K562 (cell line): ENCODE data around the gene ROBO1. TPM values are rescaled to one million over a fixed set of nuclear protein-coding genes. Genes with fewer than 3 reads are reported as not detected.

Experiments used
- ATAC-seq: fragments of 200-7000 bp; cut with Tn5 transposase; 3 replicates; pipeline ENCODE4 v1.9.1; 2020; ENCODE audit warnings: moderate library complexity
- BruUV-seq: library from RNA; stranded (reverse); fragments of 400-500 nt; replicated peaks from 2 replicates; lab custom pipeline; 2021; lab: Mats Ljungman, UMichigan
- CTCF ChIA-PET: fragments of 300-600 bp; formaldehyde crosslinking; extraction: SDS; loops from one replicate; lab custom pipeline; 2021; ENCODE audit warnings: low intra/inter-chr PET ratio; lab: Yijun Ruan, JAX
- POLR2A ChIA-PET: fragments of 300-600, 350-650 bp; sonication (Branson Sonifier 250); formaldehyde crosslinking; extraction: SDS; loops from one replicate; lab custom pipeline; 2021; ENCODE audit warnings: antibody characterized with exemption, inconsistent platforms; lab: Yijun Ruan, JAX
- DNase-seq, 4 experiments: peaks; one replicate each; pipeline versions ENCODE4 v3.0.0 to v3.0.0-alpha.2; 2011 to 2018; ENCODE audit warnings: low spot score in 3 of 4, mixed read lengths in 3 of 4; ENCODE audit errors: extremely low read depth in 1 of 4
- FAIRE-seq: peaks from 2 replicates; lab custom pipeline; 2011; peaks lifted over from hg19 to GRCh38; lab: Jason Lieb, UNC
- H2AFZ ChIP-seq: 2 replicates; pipeline ENCODE4 v1.6.0; 2011; ENCODE audit warnings: low read depth, low read length, control low read depth, inconsistent platforms
- H3K27ac ChIP-seq: fragments of 200-600 bp; 3 replicates; pipeline ENCODE4 v1.8.0; 2011; ENCODE audit warnings: low read depth, mild to moderate bottlenecking, control low read depth, inconsistent platforms, low read length, moderate library complexity, mixed read lengths; ENCODE audit errors: extremely low read depth
- H3K27me3 ChIP-seq, 2 experiments: fragments of 300-600 bp in 1 of 2; 2 replicates in 1 of 2; 3 replicates in 1 of 2; pipeline versions ENCODE4 v1.6.0 to v1.8.0; 2011; ENCODE audit warnings: inconsistent platforms in 2 of 2, low read length in 2 of 2, mild to moderate bottlenecking in 1 of 2, mixed read lengths in 1 of 2, moderate library complexity in 1 of 2; ENCODE audit not compliant: control insufficient read depth in 2 of 2, insufficient read depth in 2 of 2
- H3K36me3 ChIP-seq: fragments of 300-600 bp; 3 replicates; pipeline ENCODE4 v1.8.0; 2011; ENCODE audit warnings: mild to moderate bottlenecking, low read length, inconsistent platforms; ENCODE audit not compliant: control insufficient read depth, insufficient read depth
- H3K4me1 ChIP-seq, 2 experiments: fragments of 200-600 bp in 1 of 2; replicated peaks in 1 of 2; 2 replicates in 1 of 2; 3 replicates in 1 of 2; pipeline versions ENCODE4 v1.5.1 to v1.8.0; 2011; ENCODE audit warnings: inconsistent platforms in 2 of 2, low read length in 2 of 2, mild to moderate bottlenecking in 1 of 2, mixed read lengths in 1 of 2, moderate library complexity in 1 of 2; ENCODE audit not compliant: control insufficient read depth in 2 of 2, insufficient read depth in 2 of 2
- H3K4me2 ChIP-seq: 2 replicates; pipeline ENCODE4 v1.6.1; 2011; ENCODE audit warnings: low read length, control low read depth, inconsistent platforms, mixed read lengths; ENCODE audit not compliant: insufficient read depth
- H3K4me3 ChIP-seq: fragments of 200-600 bp; sonication (generic), shearing (Covaris generic); 2 replicates; pipeline ENCODE4 v1.5.1; 2016; ENCODE audit warnings: control low read depth, inconsistent platforms
- H3K79me2 ChIP-seq: fragments of 200-600 bp; 3 replicates; pipeline ENCODE4 v1.8.0; 2011; ENCODE audit warnings: low read length, inconsistent platforms; ENCODE audit not compliant: control insufficient read depth, insufficient read depth
- H3K9ac ChIP-seq, 2 experiments: 2 replicates each; pipeline versions ENCODE4 v1.6.0 to v1.6.1; 2011; ENCODE audit warnings: low read depth in 2 of 2, low read length in 2 of 2, control low read depth in 1 of 2, inconsistent platforms in 1 of 2, mild to moderate bottlenecking in 1 of 2, mixed read lengths in 1 of 2; ENCODE audit not compliant: insufficient read depth in 1 of 2
- H3K9me1 ChIP-seq: one replicate; pipeline ENCODE4 v1.6.0; 2011; ENCODE audit warnings: inconsistent platforms, mild to moderate bottlenecking, low read length, moderate library complexity; ENCODE audit not compliant: control insufficient read depth, insufficient read depth
- H3K9me3 ChIP-seq: replicated peaks from 2 replicates; pipeline ENCODE4 v1.5.1; 2011; ENCODE audit warnings: low read depth, low read length, inconsistent platforms; ENCODE audit not compliant: control insufficient read depth, insufficient read depth
- H4K20me1 ChIP-seq: replicated peaks from 2 replicates; pipeline ENCODE4 v1.6.1; 2011; ENCODE audit warnings: low read length, inconsistent platforms, mixed read lengths; ENCODE audit not compliant: control insufficient read depth, insufficient read depth
- ERF ChIP-seq: fragments of 450-650 bp; formaldehyde crosslinking; IDR thresholded peaks from 2 replicates; pipeline ENCODE4 v1.4.0; 2020; ENCODE audit warnings: mild to moderate bottlenecking, mixed read lengths
- FOS ChIP-seq: IDR thresholded peaks from 3 replicates; pipeline ENCODE4 v1.6.1; 2011; ENCODE audit not compliant: insufficient read length; ENCODE audit errors: extremely low read depth
- HDAC1 ChIP-seq, 2 experiments: fragments of 450-650 bp; IDR thresholded peaks; 2 replicates each; pipeline ENCODE4 v1.6.1; 2016 to 2017; ENCODE audit warnings: inconsistent platforms in 1 of 2, mild to moderate bottlenecking in 1 of 2, moderate library complexity in 1 of 2
- KAT2B ChIP-seq: IDR thresholded peaks from one replicate; pipeline ENCODE4 v1.6.1; 2012; ENCODE audit warnings: low read depth, mild to moderate bottlenecking, control low read depth, inconsistent platforms, low read length, moderate library complexity
- MCM5 ChIP-seq: fragments of 450-650 bp; IDR thresholded peaks from 2 replicates; pipeline ENCODE4 v1.6.1; 2016; ENCODE audit warnings: low read depth
- RBM15 ChIP-seq: fragments of 200-400 bp; formaldehyde crosslinking; IDR thresholded peaks from 2 replicates; pipeline ENCODE4 v1.6.1; 2018; ENCODE audit warnings: mild to moderate bottlenecking, low read length, moderate library complexity; ENCODE audit not compliant: insufficient read depth
- ZNF780A ChIP-seq: fragments of 250-450 bp; sonication (Bioruptor Pico); IDR thresholded peaks from 2 replicates; pipeline ENCODE4 v1.5.0; 2021; ENCODE audit warnings: mild to moderate bottlenecking
- WGBS: fragments of 100-300 bp; shearing (Covaris generic); methylation state at CpG from one replicate; pipeline ENCODE4 v1.1.6; 2016; ENCODE audit warnings: low coverage, mixed read lengths; ENCODE audit not compliant: insufficient coverage; ENCODE audit errors: missing lambda C conversion rate; 5-methylcytosine and 5-hydroxymethylcytosine counted together
- in situ Hi-C: fragments of 300-500 bp; cut with MboI; formaldehyde crosslinking; loops from 4 replicates; pipeline ENCODE4 v1.15.0; 2018; ENCODE audit warnings: inconsistent platforms, mixed read lengths
- intact Hi-C: fragments of 100-400 bp; cut with micrococcal nuclease; formaldehyde crosslinking; loops from 2 replicates; pipeline ENCODE4 v1.14.2; 2022
- polyA plus RNA-seq, 8 experiments: library from polyadenylated mRNA; depleted of rRNA in 4 of 8; stranded (reverse) in 5 of 8; unstranded in 3 of 8; fragments of >200 nt; fragmentation: Nextera tagmentation in 2 of 8; fragmentation: Illumina TruSeq in 1 of 8; extraction: Ambion mirVana in 2 of 8; extraction: Trizol in 1 of 8; gene quantifications; 2 replicates each; pipeline versions ENCODE4 v1.2.1 to v1.2.3, GENCODE V29; 2011 to 2014; ENCODE audit warnings: inconsistent platforms in 1 of 8, missing spikeins in 1 of 8
- total RNA-seq, 7 experiments: library from RNA; depleted of rRNA in 6 of 7; stranded (reverse); fragments of >200 nt in 6 of 7; fragmentation: Illumina TruSeq in 2 of 7; extraction: Trizol in 2 of 7; gene quantifications; 2 replicates each; pipeline versions ENCODE4 v1.2.1 to v1.2.3, GENCODE V29; 2011 to 2021; ENCODE audit warnings: low replicate concordance in 1 of 7
- TF ChIP-seq, protein P1 (sequence below): fragments of 450-650 bp; formaldehyde crosslinking; conservative IDR thresholded peaks from 2 replicates; pipeline ENCODE4 v1.4.0; 2022; ENCODE audit warnings: mild to moderate bottlenecking, missing genetic modification characterization
- TF ChIP-seq, protein P2 (sequence below), 3 experiments: fragments of 200-800 bp in 1 of 3; sonication (Bioruptor generic) in 1 of 3; sonication (generic) in 1 of 3; formaldehyde crosslinking in 1 of 3; IDR thresholded peaks; 2 replicates each; pipeline versions ENCODE4 v1.6.1 to v1.8.0; 2016 to 2022; ENCODE audit warnings: mild to moderate bottlenecking in 2 of 3, missing compliant biosample characterization in 2 of 3, missing genetic modification characterization in 2 of 3, missing genetic modification reagents in 1 of 3
- TF ChIP-seq, protein P3 (sequence below): IDR thresholded peaks from 3 replicates; pipeline ENCODE4 v1.6.1; 2011; ENCODE audit warnings: borderline replicate concordance, mild to moderate bottlenecking; ENCODE audit not compliant: insufficient read length, insufficient read depth
- TF ChIP-seq, protein P4 (sequence below): fragments of 450-650 bp; IDR thresholded peaks from 2 replicates; pipeline ENCODE4 v1.6.1; 2016; ENCODE audit warnings: low read depth

Gene ROBO1
- total and polyA plus RNA-seq, 9 of the 15 experiments (the other 6 are each of a cell fraction or from before 2014, with no cell fraction given) = 0.01 to 0.53 (median 0.17) TPM; not detected in 5

DNA sequence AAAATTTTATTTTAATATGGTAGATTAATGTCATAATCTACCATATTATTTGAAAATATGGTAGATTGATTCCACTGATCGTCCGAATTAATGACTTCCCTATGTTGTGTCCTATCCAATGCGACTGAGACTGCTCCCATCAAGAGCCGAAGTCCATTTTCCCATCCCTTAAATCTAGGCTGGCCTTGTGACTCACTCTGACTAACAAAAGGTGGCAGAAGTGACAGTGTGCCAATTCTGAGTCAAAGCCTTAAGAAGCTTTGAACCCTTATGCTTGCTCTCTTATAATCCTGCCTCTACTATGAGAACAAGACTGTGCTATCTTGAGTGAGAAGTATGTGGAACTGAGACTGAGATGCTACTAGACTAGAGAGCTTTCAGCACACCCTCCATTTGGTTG lies 387.2 kb downstream of the ROBO1 start:
- WGBS = 7% methylated on average over 4 of the region's 4 CpGs
- H3K4me2 ChIP-seq = no peak overlapping the region
- no peak for FAIRE-seq
- no peaks in the 10 kb centered on the region for H4K20me1 ChIP-seq
- H3K27ac ChIP-seq = no peak overlapping the region
- no peaks in the 10 kb centered on the region for H3K9me3 ChIP-seq
- no peaks in the 10 kb centered on the region for H3K79me2 ChIP-seq
- no peak for ATAC-seq
- DNase-seq = no peak
- no TSS peak for BruUV-seq
- no peaks in the 10 kb centered on the region for H3K4me1 ChIP-seq
- no peaks in the 10 kb centered on the region for H3K9me1 ChIP-seq
- in situ Hi-C loops = no loop called here
- intact Hi-C loops = no loop called here
- no peak overlapping the region for H3K9ac ChIP-seq
- H2AFZ ChIP-seq = no peak overlapping the region
- no peaks in the 10 kb centered on the region for H3K36me3 ChIP-seq
- ChIA-PET CTCF (no interaction called here), POLR2A (no interaction called here)
- H3K27me3 ChIP-seq = no peaks in the 10 kb centered on the region
- no peak overlapping the region for H3K4me3 ChIP-seq
- TF ChIP-seq, protein P1, sequence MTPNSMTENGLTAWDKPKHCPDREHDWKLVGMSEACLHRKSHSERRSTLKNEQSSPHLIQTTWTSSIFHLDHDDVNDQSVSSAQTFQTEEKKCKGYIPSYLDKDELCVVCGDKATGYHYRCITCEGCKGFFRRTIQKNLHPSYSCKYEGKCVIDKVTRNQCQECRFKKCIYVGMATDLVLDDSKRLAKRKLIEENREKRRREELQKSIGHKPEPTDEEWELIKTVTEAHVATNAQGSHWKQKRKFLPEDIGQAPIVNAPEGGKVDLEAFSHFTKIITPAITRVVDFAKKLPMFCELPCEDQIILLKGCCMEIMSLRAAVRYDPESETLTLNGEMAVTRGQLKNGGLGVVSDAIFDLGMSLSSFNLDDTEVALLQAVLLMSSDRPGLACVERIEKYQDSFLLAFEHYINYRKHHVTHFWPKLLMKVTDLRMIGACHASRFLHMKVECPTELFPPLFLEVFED (CRISPR knock-in tag) = no peak
- TF ChIP-seq KAT2B (no peak), ZNF780A (CRISPR knock-in tag) (no peak), HDAC1 (IDR thresholded peaks at IDR 0.05) (no peak), MCM5 (no peak), FOS (no peak), ERF (CRISPR knock-in tag) (no peak), RBM15 (no peak)
- TF ChIP-seq, protein P2, sequence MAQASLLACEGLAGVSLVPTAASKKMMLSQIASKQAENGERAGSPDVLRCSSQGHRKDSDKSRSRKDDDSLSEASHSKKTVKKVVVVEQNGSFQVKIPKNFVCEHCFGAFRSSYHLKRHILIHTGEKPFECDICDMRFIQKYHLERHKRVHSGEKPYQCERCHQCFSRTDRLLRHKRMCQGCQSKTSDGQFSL (CRISPR knock-in tag; IDR thresholded peaks at IDR 0.05) = no peak
- TF ChIP-seq, protein P2 (tag; IDR thresholded peaks at IDR 0.05) = no peak
- TF ChIP-seq, protein P3, sequence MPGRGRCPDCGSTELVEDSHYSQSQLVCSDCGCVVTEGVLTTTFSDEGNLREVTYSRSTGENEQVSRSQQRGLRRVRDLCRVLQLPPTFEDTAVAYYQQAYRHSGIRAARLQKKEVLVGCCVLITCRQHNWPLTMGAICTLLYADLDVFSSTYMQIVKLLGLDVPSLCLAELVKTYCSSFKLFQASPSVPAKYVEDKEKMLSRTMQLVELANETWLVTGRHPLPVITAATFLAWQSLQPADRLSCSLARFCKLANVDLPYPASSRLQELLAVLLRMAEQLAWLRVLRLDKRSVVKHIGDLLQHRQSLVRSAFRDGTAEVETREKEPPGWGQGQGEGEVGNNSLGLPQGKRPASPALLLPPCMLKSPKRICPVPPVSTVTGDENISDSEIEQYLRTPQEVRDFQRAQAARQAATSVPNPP = no peak
- TF ChIP-seq, protein P4, sequence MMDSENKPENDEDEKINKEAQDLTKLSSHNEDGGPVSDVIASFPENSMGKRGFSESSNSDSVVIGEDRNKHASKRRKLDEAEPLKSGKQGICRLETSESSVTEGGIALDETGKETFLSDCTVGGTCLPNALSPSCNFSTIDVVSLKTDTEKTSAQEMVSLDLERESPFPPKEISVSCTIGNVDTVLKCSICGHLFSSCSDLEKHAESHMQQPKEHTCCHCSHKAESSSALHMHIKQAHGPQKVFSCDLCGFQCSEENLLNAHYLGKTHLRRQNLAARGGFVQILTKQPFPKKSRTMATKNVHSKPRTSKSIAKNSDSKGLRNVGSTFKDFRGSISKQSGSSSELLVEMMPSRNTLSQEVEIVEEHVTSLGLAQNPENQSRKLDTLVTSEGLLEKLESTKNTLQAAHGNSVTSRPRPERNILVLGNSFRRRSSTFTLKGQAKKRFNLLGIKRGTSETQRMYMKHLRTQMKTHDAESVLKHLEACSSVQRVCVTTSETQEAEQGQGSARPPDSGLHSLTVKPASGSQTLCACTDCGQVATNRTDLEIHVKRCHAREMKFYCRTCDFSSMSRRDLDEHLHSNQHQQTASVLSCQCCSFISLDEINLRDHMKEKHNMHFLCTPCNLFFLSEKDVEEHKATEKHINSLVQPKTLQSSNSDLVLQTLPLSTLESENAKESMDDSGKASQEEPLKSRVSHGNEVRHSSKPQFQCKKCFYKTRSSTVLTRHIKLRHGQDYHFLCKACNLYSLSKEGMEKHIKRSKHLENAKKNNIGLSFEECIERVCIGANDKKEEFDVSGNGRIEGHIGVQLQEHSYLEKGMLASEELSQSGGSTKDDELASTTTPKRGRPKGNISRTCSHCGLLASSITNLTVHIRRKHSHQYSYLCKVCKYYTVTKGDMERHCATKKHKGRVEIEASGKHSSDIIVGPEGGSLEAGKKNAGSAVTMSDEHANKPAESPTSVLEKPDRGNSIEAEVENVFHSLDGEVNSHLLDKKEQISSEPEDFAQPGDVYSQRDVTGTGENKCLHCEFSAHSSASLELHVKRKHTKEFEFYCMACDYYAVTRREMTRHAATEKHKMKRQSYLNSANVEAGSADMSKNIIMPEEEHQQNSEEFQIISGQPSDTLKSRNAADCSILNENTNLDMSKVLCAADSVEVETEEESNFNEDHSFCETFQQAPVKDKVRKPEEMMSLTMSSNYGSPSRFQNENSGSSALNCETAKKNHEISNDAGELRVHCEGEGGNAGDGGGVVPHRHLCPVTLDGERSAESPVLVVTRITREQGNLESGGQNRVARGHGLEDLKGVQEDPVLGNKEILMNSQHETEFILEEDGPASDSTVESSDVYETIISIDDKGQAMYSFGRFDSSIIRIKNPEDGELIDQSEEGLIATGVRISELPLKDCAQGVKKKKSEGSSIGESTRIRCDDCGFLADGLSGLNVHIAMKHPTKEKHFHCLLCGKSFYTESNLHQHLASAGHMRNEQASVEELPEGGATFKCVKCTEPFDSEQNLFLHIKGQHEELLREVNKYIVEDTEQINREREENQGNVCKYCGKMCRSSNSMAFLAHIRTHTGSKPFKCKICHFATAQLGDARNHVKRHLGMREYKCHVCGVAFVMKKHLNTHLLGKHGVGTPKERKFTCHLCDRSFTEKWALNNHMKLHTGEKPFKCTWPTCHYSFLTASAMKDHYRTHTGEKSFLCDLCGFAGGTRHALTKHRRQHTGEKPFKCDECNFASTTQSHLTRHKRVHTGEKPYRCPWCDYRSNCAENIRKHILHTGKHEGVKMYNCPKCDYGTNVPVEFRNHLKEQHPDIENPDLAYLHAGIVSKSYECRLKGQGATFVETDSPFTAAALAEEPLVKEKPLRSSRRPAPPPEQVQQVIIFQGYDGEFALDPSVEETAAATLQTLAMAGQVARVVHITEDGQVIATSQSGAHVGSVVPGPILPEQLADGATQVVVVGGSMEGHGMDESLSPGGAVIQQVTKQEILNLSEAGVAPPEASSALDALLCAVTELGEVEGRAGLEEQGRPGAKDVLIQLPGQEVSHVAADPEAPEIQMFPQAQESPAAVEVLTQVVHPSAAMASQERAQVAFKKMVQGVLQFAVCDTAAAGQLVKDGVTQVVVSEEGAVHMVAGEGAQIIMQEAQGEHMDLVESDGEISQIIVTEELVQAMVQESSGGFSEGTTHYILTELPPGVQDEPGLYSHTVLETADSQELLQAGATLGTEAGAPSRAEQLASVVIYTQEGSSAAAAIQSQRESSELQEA = no peak
